NCI-H345 treated with DMSO at 0.1 percent for 48 hours (cell line): ENCODE measurements around the gene TNPO1.
A peak's percentile ranks its signal among the peaks of the same experiment; 100 is the strongest.

Experiments used
- DNase-seq: peaks from one replicate; lab custom pipeline; 2025; ENCODE audit not compliant: unreplicated experiment; lab: John Stamatoyannopoulos, UW

The TNPO1 gene

DNA sequence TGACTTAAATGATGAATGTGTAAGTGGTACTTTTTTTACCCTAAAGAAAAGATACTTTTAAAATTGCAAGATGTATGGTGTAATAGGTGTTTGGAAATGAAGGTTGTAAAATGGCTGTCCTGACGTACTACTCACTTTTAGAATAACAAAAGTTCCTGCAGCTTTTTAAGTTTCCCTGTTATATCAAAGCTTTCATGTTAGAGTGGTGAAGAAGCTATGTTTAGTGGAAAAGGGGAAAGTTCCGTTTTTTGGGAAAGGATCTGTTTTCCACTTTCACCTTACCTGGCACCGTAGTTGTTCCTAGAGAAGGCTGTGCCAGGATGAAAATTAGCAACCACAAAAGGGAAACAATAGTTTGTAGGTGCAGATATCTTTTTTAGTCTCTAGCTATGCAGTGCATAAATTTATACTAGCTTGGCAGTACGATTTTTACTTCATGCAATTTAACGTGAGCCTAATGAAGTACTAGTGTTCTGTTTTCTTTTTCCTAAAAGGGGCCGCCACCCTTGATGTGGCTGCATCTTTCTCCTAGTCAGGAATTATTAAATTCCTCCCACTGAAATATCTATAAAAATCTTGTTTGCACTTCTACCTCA lies 1.3 kb downstream of the TNPO1 start:
- DNase-seq: no peak

DNA sequence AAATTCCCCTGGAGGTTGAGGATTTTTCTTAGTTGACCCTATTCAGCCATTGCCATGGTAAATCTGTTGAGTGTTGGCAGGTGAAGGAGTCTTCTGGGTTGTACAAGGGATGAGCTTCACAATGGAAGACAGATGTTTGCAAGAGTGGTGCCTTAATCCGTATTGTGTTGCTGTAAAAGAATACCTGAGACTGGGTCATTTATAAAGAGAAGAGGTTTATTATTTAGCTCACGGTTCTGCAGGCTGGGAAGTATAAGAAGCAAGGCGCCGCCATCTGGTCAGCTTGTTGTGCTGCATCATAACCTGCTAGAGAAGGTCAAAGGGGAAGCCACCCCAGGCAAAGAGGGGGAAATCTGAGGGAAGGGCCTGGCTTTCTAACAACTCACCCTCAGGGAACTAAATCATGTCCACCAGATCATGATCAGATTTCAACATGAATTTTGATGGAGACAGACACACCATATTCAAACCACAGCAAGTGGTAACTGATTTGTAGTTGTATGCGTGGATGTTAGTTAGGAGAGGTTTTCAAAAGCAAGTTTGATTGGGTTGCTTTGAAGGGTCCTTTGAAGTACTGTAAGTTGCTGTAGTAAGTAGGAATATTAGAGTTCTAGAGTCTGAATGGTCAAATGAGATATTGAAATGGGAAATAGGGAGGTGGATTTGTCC lies 2.5 kb downstream of the TNPO1 start:
- peak; percentile 40 for DNase-seq

DNA sequence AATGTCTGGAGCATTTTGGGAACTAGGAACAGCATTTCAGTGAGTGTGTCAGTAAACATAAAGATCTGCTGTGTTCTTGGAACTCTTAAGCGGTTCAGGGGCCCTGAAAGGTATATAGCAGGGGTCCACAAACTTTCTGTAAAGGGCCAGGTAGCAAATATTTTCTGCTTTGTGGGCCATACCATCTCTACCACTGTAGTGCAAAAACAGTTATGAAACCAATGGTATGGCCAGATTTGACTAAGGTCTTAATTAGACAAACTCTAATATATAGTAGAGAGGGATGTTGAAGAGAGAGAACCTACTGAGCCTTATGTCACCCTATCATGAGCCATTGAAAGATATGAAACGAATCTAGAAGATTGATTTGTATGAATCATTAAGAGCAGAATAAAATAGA lies 5.3 kb downstream of the TNPO1 start:
- no peak for DNase-seq

DNA sequence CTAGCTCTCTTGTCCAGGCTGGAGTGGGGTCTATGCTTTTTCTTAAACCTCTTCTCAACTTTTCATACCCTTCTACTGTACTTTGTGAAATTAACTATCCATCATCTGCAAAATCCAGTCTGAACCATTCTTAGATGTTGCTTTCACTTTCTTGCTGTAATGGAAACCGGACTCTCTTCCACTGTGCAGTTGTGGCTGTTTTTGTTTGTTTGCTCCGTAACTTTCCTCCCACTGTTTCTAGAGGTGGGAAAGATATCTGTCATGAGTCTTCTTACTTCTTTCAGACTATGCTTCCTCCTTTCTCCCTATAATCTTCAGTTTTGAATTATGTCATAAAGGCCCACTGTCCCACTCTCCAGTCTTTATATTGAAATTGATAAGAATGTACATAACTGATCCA lies 6.5 kb downstream of the TNPO1 start:
- DNase-seq: no peak

DNA sequence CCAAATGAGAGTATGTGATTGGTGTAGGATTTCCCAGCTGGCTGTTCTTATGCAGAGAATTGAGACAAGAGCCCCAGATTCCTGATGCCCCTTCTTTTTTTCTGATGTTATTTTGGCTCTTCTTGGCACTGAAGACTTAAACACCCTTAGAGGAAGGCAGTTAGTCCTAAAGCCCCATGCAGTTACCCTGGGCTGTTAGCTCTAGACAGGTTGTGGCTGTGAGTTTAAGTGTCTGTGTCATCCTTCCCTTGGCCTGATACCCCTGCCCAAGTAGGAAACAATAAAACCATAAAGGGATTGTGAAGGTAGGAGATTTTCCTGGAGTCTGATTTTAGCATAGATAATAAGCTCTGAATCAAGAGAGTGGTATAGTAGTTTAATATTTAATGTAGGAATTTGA lies 13.2 kb downstream of the TNPO1 start:
- DNase-seq: no peak

DNA sequence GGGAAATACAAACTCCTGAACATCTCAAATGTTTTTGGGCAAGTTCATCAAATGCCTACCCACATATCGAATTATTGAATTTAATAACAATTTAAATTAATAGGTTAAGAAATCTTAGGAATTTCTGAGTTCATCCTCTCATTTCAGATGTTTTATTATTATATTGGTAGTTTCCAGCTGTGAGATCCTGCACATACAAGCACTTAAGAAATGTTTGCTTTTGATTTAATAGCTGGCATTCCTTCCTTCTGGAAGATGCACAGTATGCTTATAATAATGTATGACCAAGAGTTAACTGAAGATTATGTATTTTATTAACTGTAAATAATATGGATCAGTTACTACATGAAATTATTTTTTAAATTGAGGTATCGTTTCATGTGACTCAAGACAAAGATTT lies 13.9 kb downstream of the TNPO1 start:
- no peak for DNase-seq

DNA sequence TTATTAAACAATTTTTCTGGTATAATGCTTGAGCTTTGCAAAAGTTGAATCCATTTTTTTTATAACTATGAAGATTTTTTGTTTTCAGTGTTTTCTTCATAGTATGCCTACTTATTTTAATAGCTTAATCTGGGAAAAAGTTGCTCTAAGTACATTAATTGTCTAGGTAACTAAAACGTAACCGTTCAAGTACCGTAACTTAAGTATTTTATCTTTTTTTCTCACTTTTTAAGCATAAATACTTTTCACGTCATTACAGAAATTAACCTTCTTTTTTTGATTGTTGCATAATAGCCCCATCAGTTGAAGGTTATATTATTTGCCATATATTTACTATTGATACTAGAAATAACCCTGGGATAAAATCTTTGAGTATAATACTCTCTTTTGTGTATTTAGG lies 15.2 kb downstream of the TNPO1 start:
- no peak for DNase-seq

DNA sequence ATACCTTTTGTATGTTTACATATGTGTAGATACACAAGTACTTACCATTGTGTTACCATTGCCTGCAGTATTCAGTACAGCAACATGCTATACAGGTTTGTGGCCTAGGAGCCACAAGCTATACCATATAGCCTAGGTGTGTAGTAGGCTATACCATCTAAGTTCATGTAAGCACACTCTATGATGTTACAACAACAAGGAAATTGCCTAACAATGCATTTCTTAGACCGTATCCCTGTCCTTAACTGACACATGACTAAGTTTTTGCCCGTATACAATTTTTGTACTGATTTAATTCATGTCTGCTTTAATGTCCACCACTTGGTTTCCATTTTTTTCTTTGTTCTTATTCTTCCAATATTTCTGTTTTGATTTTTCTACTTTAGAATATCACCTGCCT lies 18.5 kb downstream of the TNPO1 start:
- no peak for DNase-seq

DNA sequence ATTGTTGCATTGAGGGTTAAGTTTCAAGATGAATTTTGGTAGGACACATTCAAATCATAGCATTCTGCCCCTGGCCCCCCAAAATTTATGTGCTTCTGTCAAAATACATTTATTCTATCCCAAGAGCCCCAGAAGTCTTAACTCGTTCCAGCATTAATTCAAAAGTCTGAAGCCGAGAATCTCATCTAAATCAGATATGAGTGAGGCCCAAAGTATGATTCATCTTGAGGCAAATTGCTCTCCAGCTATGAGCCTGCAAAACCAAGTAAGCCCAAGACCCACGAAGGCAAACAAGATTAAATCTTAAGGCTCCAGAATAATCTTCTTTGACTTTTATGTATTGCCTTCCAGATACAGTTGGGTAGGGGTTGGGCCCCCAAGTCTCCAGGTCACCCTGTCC lies 19.2 kb downstream of the TNPO1 start:
- DNase-seq: no peak

DNA sequence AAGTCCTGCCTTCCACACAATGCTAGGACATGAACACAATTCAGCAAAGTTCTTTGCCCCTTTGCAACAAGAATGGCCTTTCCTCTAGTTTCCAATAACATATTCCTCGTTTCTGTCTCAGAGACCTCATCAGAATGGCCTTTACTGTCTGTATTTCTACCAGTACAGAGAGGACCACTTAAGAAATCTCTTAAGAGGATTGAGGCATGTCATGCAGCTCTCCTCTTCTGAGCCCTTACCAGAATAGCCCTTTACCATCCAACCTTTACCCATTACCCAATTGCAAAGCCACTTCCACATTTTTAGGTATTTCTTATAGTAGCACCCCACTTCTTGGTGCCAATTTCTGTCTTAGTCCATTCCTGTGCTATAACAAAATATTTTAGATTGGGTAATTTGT lies 20.3 kb downstream of the TNPO1 start:
- no peak for DNase-seq

DNA sequence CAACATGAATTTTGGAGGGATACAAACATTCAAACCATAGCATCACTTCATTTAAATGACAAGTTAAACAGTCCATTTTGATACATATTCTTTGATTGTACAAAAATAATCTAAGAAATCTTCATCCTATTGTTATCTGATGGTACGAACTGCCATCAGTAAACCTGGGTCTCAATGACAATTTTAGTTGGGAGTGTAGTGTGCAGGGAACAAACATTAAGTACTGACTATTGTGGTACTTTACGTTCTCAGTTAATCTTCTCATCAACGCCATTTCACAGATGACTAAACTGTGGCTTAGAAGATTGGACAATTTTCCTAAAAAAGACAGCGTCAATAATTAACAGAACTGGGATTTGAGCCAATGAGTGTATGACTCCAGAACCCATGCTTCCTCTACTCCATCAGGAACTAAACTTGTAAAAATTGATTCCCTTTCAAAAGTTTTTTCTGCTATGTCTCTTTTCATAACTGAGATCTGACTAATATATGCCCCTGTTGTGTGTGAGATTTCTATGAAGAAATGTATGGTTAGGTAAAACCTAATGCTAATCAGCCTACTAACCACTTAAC lies 21.1 kb downstream of the TNPO1 start:
- DNase-seq: no peak

DNA sequence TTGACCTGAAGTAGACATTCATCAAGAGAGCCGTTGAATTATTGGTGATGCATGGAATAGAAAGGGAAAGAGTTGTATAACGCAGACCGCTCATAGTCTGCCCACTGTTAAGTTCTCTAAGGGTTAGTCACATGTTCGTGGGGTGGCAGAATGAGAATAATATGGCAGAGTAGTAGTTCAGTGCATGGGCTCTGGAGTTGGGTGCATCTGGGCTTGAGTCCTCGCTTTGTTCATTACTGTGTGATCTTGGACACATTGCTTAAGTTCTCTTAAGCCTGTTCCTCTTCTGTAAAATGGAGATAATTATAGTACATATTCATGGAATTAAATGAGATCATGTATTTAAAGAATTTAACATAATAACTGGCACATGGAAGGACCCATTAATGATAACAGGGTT lies 23.6 kb downstream of the TNPO1 start:
- no peak for DNase-seq

DNA sequence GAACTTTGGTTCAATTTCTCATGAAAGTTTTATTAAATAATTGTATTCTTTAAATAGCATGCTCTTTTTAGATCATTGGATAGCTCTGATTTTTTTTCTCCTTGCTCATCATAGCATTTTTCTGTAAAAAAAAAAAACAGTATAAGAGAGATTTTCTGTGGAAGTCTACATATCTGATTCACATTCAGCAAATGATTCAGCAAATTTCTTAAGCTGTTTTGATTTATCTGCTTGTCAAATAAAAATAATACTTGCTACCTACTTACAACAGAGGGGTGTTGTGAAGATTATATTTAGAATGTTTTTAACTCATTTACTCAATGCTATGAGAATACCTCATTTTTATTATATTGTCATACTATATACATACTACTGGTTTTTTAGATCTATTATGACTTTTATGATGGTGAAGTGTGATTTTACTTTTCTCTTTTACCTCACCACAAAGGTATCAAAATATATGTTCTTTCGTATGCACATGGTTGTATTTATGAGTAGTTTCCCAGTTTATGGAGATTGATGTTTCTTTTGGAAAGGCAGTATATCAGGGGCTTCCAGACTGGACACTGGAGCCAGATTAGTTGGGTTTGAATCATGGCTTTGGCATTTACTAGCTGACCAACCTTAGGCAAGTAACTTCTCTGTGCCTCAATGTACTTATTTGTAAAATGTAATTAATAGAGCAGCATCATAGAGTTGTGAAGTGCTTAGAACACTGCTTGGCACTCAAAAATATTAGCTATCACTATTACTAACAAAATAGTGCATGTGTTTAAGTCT lies 25.5 kb downstream of the TNPO1 start:
- DNase-seq: no peak

DNA sequence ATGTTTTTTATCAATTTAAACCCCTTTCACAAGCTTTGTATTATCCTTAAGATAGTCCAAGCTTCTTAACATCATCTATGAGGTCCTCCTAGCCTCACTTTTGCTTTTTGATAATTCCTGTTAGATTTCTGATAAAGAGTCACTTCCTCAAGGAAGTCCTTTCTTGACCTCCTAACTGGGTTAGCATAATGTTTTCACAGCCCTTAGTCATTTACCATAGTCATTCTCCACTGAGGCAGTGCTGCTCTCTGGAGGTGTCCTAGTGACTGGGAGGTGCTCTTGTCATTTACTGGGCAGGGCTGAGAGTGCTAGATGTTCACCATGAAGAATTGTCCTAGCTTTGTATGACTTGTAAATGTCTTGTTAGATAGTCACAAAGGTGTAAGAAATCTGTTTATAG lies 26.4 kb downstream of the TNPO1 start:
- DNase-seq: no peak

DNA sequence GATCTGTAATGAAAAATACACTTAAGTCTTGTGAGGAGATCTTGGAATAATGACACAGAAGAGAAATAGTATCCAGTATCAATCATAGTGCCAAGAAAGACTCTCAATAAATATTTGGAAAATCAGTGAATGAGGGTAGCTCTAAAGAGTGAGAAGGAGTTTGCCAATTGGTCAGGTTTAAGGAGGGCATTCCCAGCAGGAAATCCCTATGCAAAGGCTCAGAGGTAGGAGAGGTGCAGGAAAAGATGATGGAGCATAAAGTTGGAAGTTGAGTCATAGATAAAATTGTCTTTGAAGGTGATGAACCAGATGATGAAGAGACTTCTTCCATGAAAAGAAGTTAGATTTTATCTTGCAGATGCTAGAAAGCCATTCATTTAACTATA lies 27.8 kb downstream of the TNPO1 start:
- DNase-seq: no peak

DNA sequence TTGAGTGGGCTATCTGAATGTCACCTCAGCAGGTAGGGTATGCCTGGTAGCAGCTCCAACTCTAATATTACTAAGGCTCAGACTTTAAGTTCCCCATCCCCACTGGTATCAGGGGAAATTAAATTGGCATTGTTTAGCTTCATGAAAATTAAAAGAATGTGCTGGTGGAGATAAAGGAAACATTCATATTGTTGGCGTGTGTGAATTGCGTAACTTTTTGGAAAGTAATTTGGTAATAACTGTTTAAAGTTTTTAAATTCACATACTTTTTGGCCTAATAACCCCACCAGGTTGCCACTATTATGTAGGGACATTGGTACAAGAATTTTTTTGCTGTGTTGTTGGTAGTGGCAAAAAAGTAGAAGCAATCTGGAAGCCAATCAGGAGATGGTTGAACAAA lies 29.4 kb downstream of the TNPO1 start:
- no peak for DNase-seq

DNA sequence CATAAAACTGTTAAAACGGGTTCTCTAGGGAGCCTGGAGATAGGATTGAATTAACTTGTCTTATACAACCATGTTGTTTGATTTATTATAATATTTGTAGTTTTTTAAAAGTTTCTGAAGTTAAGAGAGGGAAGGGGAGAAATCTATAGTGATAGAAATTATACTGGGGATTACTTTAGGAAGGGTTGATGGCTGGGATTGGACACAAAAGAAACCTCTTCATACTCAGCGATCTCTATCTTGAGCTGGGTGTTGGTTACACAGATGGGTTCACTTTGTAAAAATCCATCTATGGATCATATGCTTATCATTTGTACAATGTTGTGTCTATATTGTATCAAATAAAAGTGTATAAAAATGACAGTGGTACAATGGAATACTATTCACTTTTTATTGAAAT lies 30.0 kb downstream of the TNPO1 start:
- DNase-seq: no peak

DNA sequence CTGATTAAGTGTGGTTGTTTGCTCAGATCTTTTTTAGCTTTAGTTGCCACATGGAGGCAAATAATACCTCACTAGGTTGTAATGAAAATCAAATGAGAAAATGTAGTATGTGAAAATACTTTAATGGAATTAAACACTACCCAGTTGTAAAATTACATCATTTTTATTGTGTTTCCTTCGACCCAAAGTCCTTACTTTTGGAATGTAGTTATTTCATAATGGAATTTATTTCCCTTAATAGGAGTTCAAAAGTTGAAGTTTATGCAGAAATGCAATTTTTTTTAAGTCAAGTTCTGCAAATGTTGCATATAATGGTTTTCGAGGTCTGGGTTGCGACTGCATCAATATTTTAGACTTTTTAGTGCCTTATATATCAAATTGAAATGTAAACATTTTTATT lies 31.0 kb downstream of the TNPO1 start:
- no peak for DNase-seq

DNA sequence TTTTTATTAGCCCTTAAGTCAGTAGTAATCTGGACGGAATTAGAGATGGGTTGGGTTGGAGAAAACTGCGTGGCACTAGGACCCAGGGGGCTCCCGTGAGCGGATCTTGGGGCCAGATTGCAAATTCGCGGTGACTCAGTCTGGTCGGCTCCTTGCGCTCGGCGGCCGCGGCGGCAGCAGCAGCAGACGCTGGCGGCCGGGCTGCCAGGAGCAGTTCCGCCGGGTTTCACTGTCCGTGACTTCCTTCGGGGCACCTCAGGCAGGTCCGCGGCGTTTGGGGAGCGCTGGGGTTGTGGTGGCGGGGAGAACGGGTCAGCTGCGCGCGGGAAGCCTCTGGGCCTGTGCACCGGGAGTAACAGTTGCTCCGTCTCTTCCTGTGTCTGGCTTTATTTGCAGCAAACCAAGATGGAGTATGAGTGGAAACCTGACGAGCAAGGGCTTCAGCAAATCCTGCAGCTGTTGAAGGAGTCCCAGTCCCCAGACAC lies 31.6 kb downstream of the TNPO1 start:
- peak; percentile 54 for DNase-seq

DNA sequence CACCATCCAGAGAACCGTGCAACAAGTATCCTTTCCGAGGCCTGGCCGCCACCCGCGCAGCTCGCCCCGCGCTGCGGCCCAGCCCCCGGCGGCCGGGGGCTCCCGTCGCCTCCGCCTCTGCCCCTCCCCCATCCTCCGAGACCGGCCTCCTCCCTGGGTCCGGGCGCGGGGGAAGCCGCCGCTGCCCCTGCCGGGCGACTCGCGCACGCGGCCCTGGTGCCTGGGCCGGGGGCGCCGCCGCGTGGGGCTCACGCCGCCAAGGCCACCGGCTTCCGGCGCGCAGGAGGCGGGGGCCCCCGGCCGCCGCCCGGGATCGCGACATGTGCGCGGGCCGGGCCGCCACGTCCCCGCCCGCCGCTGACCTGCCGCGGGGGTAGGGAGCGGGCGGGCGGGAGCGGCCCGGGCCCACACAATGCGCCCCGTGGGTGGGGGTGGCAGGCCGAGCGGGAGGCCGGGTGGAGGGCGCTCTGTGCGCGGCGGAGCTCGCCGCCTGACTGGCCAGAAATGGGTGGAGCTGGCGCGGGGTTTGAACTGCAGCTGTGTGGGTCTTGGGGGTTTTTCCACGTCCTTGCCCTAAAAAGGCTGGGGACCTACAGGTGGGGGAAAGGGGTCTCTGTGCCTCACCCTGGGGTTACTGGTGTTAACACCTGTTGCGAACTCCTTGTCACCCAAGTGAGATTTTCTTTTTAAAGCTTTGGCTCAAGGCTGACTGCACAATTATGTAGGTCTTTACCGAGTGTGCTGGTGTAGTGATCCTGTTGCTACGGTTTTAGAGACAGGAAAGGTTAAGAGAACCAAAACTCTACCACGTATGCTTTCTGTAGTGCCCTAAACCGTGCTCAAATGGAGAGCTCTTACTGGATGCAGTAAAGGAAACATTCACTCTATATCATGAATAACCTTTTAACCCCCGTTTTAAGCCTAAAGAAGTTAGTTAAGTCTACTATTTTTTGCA lies 32.3 kb downstream of the TNPO1 start:
- DNase-seq: no peak

DNA sequence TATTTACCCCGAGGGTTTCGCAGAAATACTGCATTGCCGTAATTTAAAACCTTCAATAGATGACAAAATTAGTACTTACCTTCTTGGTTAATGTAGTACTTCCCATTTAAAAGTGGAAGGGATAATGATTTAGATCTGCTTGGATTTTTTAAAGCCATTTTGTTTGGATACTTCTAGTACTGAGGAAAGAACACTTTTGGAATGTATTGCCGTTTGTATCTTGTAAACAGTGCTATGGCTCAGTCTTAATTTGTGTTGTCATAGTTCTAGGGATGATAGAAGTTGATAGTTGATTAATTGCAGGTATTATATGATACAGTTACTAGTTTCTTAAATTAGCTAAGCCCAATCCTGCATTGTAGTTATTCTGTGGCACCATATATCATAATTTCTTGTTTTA lies 33.1 kb downstream of the TNPO1 start:
- DNase-seq: no peak
